HG03060 (cell line): ENCODE results near the gene STEAP4.

Experiments used
- ATAC-seq: cut with Tn5 transposase; IDR thresholded peaks from one replicate; pipeline ENCODE4 v1.9.1; 2021; ENCODE audit warnings: low read depth, moderate number of reproducible peaks; ENCODE audit not compliant: unreplicated experiment

Gene STEAP4

GRCh38 chr7:88314061-88314491 is 7.4 kb upstream of the STEAP4 start:
- ATAC-seq, result no peak

GRCh38 chr7:88312061-88312663 is 5.5 kb upstream of the STEAP4 start:
- no peak for ATAC-seq

GRCh38 chr7:88311675-88312036 is 5.0 kb upstream of the STEAP4 start:
- ATAC-seq, result no peak

GRCh38 chr7:88310956-88311674 is 4.4 kb upstream of the STEAP4 start:
- no peak for ATAC-seq

GRCh38 chr7:88309819-88310218 is 3.1 kb upstream of the STEAP4 start:
- no peak for ATAC-seq

GRCh38 chr7:88307823-88308222 is 1.1 kb upstream of the STEAP4 start:
- no peak for ATAC-seq

- ATAC-seq, result no peak
Measured at GRCh38 chr7:88307412-88307811, 718 bp upstream of the STEAP4 start.

- no peak for ATAC-seq
Measured at GRCh38 chr7:88305044-88305443, 1.6 kb downstream of the STEAP4 start.

- ATAC-seq, result no peak
Measured at GRCh38 chr7:88302486-88302885, 4.2 kb downstream of the STEAP4 start.

- no peak for ATAC-seq
Measured at GRCh38 chr7:88301924-88302323, 4.8 kb downstream of the STEAP4 start.

GRCh38 chr7:88300401-88300945 is 6.2 kb downstream of the STEAP4 start:
- no peak for ATAC-seq

- no peak for ATAC-seq
Measured at GRCh38 chr7:88299126-88299525, 7.6 kb downstream of the STEAP4 start.

- ATAC-seq, result no peak
Measured at GRCh38 chr7:88293866-88294265, 12.8 kb downstream of the STEAP4 start.

GRCh38 chr7:88291398-88292173 is 15.1 kb downstream of the STEAP4 start:
- no peak for ATAC-seq

GRCh38 chr7:88290491-88290890 is 16.2 kb downstream of the STEAP4 start:
- no peak for ATAC-seq

- ATAC-seq, result no peak
Measured at GRCh38 chr7:88289564-88290025, 17.1 kb downstream of the STEAP4 start.

- no peak for ATAC-seq
Measured at GRCh38 chr7:88281749-88282148, 24.9 kb downstream of the STEAP4 start.

- no peak for ATAC-seq
Measured at GRCh38 chr7:88280801-88281200, 25.9 kb downstream of the STEAP4 start.

- no peak for ATAC-seq
Measured at GRCh38 chr7:88279323-88279722, 27.4 kb downstream of the STEAP4 start.

GRCh38 chr7:88278881-88279280 is 27.8 kb downstream of the STEAP4 start:
- no peak for ATAC-seq

GRCh38 chr7:88276605-88277153 is 30.0 kb downstream of the STEAP4 start:
- ATAC-seq, result no peak
